Nephron progenitor cell (in vitro differentiated cells): ENCODE measurements around the gene UBQLN2.

Source experiments
- DNase-seq: peaks from one replicate; pipeline ENCODE4 v3.0.0; 2021
- H3K27ac Mint-ChIP-seq: 2 replicates; pipeline ENCODE4 v1.8.0; 2021; ENCODE audit warnings: mild to moderate bottlenecking, moderate library complexity, mixed read lengths
- H3K27me3 Mint-ChIP-seq: 2 replicates; pipeline ENCODE4 v1.8.0; 2021; ENCODE audit warnings: mild to moderate bottlenecking, low read depth, mixed read lengths; ENCODE audit not compliant: poor library complexity
- H3K36me3 Mint-ChIP-seq: 2 replicates; pipeline ENCODE4 v1.8.0; 2021; ENCODE audit warnings: low read depth, mixed read lengths
- H3K4me1 Mint-ChIP-seq: 2 replicates; pipeline ENCODE4 v1.8.0; 2021; ENCODE audit warnings: mixed read lengths
- H3K4me3 Mint-ChIP-seq: 2 replicates; pipeline ENCODE4 v1.8.0; 2021; ENCODE audit warnings: mild to moderate bottlenecking, moderate library complexity, mixed read lengths
- H3K9me3 Mint-ChIP-seq: 2 replicates; pipeline ENCODE4 v1.8.0; 2021; ENCODE audit warnings: mild to moderate bottlenecking, moderate library complexity, mixed read lengths
- CTCF ChIP-seq: fragments of 200-600 bp; sonication (generic); IDR thresholded peaks from 2 replicates; pipeline ENCODE4 v1.5.0; 2021; ENCODE audit warnings: antibody characterized with exemption

The UBQLN2 gene

DNA sequence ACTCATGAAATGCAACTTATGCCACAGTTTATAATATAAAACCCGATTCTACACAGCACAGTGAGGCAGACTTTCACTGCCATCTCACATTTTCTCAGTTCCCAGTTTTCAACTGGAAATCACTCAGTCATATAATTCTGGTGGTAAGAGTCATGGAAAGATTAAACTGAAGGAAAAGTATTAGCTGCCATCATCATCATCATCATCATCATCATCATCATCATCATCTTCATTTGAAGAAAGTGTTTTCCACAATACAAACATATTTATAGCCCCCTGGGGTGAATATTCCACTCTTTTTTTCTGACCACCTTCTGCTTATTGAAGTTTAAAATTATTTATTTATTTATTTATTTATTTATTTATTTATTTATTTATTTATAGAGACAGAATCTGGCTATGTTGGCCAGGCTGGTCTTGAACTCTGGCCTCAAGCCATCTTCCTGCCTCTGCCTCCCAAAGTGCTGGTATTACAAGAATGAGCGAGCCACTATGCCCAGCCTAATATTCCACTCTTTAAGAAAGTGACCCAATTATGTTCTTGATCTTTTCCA is 6.0 kb upstream of the UBQLN2 start:
- no peak for TF ChIP-seq CTCF
- H3K27ac Mint-ChIP-seq, result no peak overlapping the region
- H3K9me3 Mint-ChIP-seq, result peaks cover 13% of the 10 kb centered on the region
- DNase-seq, result no peak
- no peak overlapping the region for H3K4me3 Mint-ChIP-seq
- no peaks in the 10 kb centered on the region for H3K27me3 Mint-ChIP-seq
- no peaks in the 10 kb centered on the region for H3K4me1 Mint-ChIP-seq
- no peaks in the 10 kb centered on the region for H3K36me3 Mint-ChIP-seq

GRCh38 chrX:56564164-56564885 is 898 bp downstream of the UBQLN2 start:
- H3K27me3 Mint-ChIP-seq, result no peaks in the 10 kb centered on the region
- peak; percentile 5 for DNase-seq
- peak overlapping the region; percentile 81 for H3K27ac Mint-ChIP-seq
- TF ChIP-seq CTCF, result no peak
- H3K9me3 Mint-ChIP-seq, result peaks cover 9% of the 10 kb centered on the region
- H3K4me1 Mint-ChIP-seq, result peaks cover 33% of the 10 kb centered on the region
- H3K36me3 Mint-ChIP-seq, result no peaks in the 10 kb centered on the region
- peak overlapping the region; percentile 89 for H3K4me3 Mint-ChIP-seq

GRCh38 chrX:56564921-56565840 is 1.8 kb downstream of the UBQLN2 start:
- no peaks in the 10 kb centered on the region for H3K27me3 Mint-ChIP-seq
- DNase-seq, result peak; percentile 2
- H3K36me3 Mint-ChIP-seq, result no peaks in the 10 kb centered on the region
- peaks cover 33% of the 10 kb centered on the region for H3K4me1 Mint-ChIP-seq
- TF ChIP-seq CTCF, result no peak
- peak overlapping the region; percentile 89 for H3K4me3 Mint-ChIP-seq
- peak overlapping the region; percentile 48 for H3K27ac Mint-ChIP-seq
- H3K9me3 Mint-ChIP-seq, result peaks cover 7% of the 10 kb centered on the region

DNA sequence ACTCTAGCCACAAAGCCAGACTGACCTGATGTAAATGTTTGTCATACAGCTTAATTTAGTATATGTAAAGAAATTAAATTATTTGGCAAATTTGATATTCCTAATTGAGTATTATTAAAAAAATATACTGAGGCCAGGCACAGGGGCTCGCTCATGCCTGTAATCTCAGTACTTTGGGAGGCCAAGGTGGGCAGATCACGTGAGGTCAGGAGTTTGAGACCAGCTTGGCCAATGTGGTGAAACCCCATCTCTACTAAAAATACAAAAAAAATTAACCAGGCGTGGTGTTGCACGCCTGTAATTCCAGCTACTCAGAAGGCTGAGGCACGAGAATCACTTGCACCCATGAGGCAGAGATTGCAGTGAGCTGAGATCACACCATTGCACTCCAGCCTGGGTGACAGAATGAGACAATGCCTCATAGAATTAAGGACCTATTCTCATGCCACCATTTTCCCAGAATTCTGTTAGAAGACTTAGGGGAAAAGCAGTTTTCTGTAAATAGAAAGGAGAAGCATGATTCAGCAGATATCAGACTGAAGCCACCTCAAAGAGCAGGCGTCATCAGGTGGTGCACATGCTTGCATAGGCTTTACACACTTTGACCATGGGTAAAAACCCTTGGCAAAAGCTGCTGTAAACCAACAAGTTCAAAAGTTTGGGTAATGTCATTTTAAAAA is 6.1 kb downstream of the UBQLN2 start:
- Mint-ChIP-seq H3K36me3 (peaks cover 5% of the 10 kb centered on the region), H3K9me3 (peaks cover 13% of the 10 kb centered on the region), H3K27me3 (no peaks in the 10 kb centered on the region), H3K27ac (no peak overlapping the region), H3K4me1 (peaks cover 25% of the 10 kb centered on the region), H3K4me3 (no peak overlapping the region)
- no peak for TF ChIP-seq CTCF
- no peak for DNase-seq

DNA sequence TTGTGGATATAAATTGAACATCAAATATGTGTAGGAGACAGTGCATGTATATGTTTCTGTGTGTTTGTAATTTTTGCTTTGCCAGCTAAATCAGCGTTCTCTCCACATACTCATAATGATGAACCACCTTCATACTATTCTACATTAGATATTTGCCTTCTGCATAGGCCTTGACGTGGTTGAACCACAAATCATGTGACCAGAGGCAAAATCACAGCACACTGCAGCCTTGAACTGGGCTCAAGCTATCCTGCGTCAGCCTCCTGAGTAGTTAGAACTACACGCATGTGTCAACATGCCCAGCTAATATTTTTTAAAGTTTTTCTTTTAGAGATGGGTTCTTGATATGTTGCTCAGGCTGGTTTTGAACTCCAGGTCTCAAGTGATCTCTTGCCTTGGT is 9.5 kb downstream of the UBQLN2 start:
- Mint-ChIP-seq H3K27ac (no peak overlapping the region), H3K36me3 (peaks cover 24% of the 10 kb centered on the region), H3K4me1 (peaks cover 8% of the 10 kb centered on the region), H3K27me3 (no peaks in the 10 kb centered on the region), H3K4me3 (no peak overlapping the region), H3K9me3 (peaks cover 32% of the 10 kb centered on the region)
- TF ChIP-seq CTCF, result no peak
- no peak for DNase-seq
